Activated T-helper 1 cell treated with anti-CD3 and anti-CD28 coated beads, Interleukin-12 subunit alpha, Interleukin-12 subunit beta, Interleukin-2, Interleukin-4 antibody, amounts not matched to agents 30 ng/mL and 10 ng/mL and 1 ng/mL, durations not matched to agents 14 hours and 24 hours and 36 hours (primary cell): ENCODE results near the gene OR5J2. TPM values are rescaled to one million over a fixed set of nuclear protein-coding genes. Genes with fewer than 3 reads are reported as not detected.
"Not testable (repeated sequence)": the region's sequence is repeated elsewhere in the genome, so short reads cannot be mapped to it uniquely, and the experiment has no call there.

Experiments used
- DNase-seq: peaks from one replicate; pipeline ENCODE4 v3.0.0; 2021; ENCODE audit warnings: low spot score
- H3K27ac Mint-ChIP-seq: one replicate; pipeline ENCODE4 v1.8.0; 2021; ENCODE audit warnings: mild to moderate bottlenecking, mixed read lengths
- H3K27me3 Mint-ChIP-seq: one replicate; pipeline ENCODE4 v1.8.0; 2022; ENCODE audit warnings: mild to moderate bottlenecking, moderate library complexity, mixed read lengths; ENCODE audit not compliant: insufficient read depth
- H3K36me3 Mint-ChIP-seq: one replicate; pipeline ENCODE4 v1.8.0; 2021; ENCODE audit warnings: low read depth, mixed read lengths
- H3K4me1 Mint-ChIP-seq: one replicate; pipeline ENCODE4 v1.8.0; 2021; ENCODE audit warnings: low read depth, mixed read lengths
- H3K4me3 Mint-ChIP-seq: one replicate; pipeline ENCODE4 v1.8.0; 2021; ENCODE audit warnings: mild to moderate bottlenecking, moderate library complexity, mixed read lengths
- H3K9me3 Mint-ChIP-seq: one replicate; pipeline ENCODE4 v1.8.0; 2021; ENCODE audit warnings: mixed read lengths
- intact Hi-C: fragments of 100-400 bp; cut with micrococcal nuclease; formaldehyde crosslinking; loops from one replicate; pipeline ENCODE4 v1.15.1; 2024
- total RNA-seq: library from RNA; stranded (reverse); gene quantifications from 2 replicates; pipeline ENCODE4 v1.2.3, GENCODE V29; 2022

Gene OR5J2
- not detected in 2 replicates for total RNA-seq

GRCh38 chr11:56176318-56176717 is at the start of gene OR5J2:
TSS of gene OR5J2 (plus strand) at chr11:56176618. CDS start at chr11:56176618, 0 bp downstream.
- Mint-ChIP-seq H3K9me3 (peaks cover 17% of the 10 kb centered on the region), H3K4me1 (no peaks in the 10 kb centered on the region), H3K27ac (no peak within 1 kb of the TSS), H3K4me3 (no peak within 1 kb of the TSS), H3K27me3 (no peaks in the 10 kb centered on the region), H3K36me3 (no peaks in the 10 kb centered on the region)
- no peak for DNase-seq
- intact Hi-C loops = no loop called here

GRCh38 chr11:56140151-56140661 is 36.2 kb upstream of the OR5J2 start, which contains the start of gene OR8J3:
TSS of gene OR8J3 (minus strand) at chr11:56140201. CDS start at chr11:56137718, 2,483 bp downstream.
- Mint-ChIP-seq H3K27ac (no peak within 1 kb of the TSS), H3K4me1 (no peaks in the 10 kb centered on the region), H3K9me3 (peaks cover 19% of the 10 kb centered on the region), H3K36me3 (no peaks in the 10 kb centered on the region), H3K4me3 (no peak within 1 kb of the TSS), H3K27me3 (no peaks in the 10 kb centered on the region)
- intact Hi-C loops = no loop called here
- DNase-seq = no peak

- H3K36me3 Mint-ChIP-seq, DNase-seq, H3K27me3 Mint-ChIP-seq, H3K27ac Mint-ChIP-seq, H3K4me1 Mint-ChIP-seq, H3K4me3 Mint-ChIP-seq, intact Hi-C loops: not testable (repeated sequence)
- H3K9me3 Mint-ChIP-seq = peaks cover 20% of the 10 kb centered on the region
These were observed 32.7 kb upstream of the OR5J2 start for GRCh38 chr11:56143681-56144080.

- Mint-ChIP-seq H3K36me3 (no peaks in the 10 kb centered on the region), H3K27me3 (no peaks in the 10 kb centered on the region), H3K9me3 (peaks cover 46% of the 10 kb centered on the region), H3K4me1 (no peaks in the 10 kb centered on the region), H3K4me3 (no peak overlapping the region), H3K27ac (no peak overlapping the region)
- DNase-seq = no peak
- intact Hi-C loops = no loop called here
These were observed 25.0 kb upstream of the OR5J2 start for GRCh38 chr11:56151376-56151775.

GRCh38 chr11:56152333-56152732 is 24.1 kb upstream of the OR5J2 start:
- Mint-ChIP-seq H3K36me3 (no peaks in the 10 kb centered on the region), H3K4me1 (no peaks in the 10 kb centered on the region), H3K27ac (no peak overlapping the region), H3K9me3 (peaks cover 55% of the 10 kb centered on the region), H3K27me3 (no peaks in the 10 kb centered on the region), H3K4me3 (no peak overlapping the region)
- no peak for DNase-seq
- intact Hi-C loops = no loop called here

GRCh38 chr11:56160217-56160616 is 16.2 kb upstream of the OR5J2 start, which contains the start of gene OR8K5:
TSS of gene OR8K5 (minus strand) at chr11:56160317. CDS start at chr11:56160317, 0 bp downstream.
- Mint-ChIP-seq H3K27ac (no peak within 1 kb of the TSS), H3K9me3 (peaks cover 18% of the 10 kb centered on the region), H3K4me1 (no peaks in the 10 kb centered on the region), H3K27me3 (no peaks in the 10 kb centered on the region), H3K4me3 (no peak within 1 kb of the TSS), H3K36me3 (no peaks in the 10 kb centered on the region)
- DNase-seq = no peak
- intact Hi-C loops = no loop called here

GRCh38 chr11:56163804-56164203 is 12.6 kb upstream of the OR5J2 start:
- Mint-ChIP-seq H3K4me3 (no peak overlapping the region), H3K27me3 (no peaks in the 10 kb centered on the region)

GRCh38 chr11:56172256-56172830 is 4.1 kb upstream of the OR5J2 start:
- no peaks in the 10 kb centered on the region for H3K4me1 Mint-ChIP-seq
- DNase-seq = no peak
- no peak overlapping the region for H3K27ac Mint-ChIP-seq
- H3K27me3 Mint-ChIP-seq = no peaks in the 10 kb centered on the region
- intact Hi-C loops = no loop called here
- no peak overlapping the region for H3K4me3 Mint-ChIP-seq
- no peaks in the 10 kb centered on the region for H3K36me3 Mint-ChIP-seq
- peaks cover 18% of the 10 kb centered on the region for H3K9me3 Mint-ChIP-seq

More at GRCh38 chr11:56163804-56164203, 12.6 kb upstream of the OR5J2 start:
- Mint-ChIP-seq H3K36me3 (no peaks in the 10 kb centered on the region), H3K9me3 (peaks cover 11% of the 10 kb centered on the region), H3K4me1 (no peaks in the 10 kb centered on the region), H3K27ac (no peak overlapping the region)
- intact Hi-C loops = no loop called here
- DNase-seq = no peak

GRCh38 chr11:56183459-56183858 is 7.0 kb downstream of the OR5J2 start:
- intact Hi-C loops = no loop called here
- DNase-seq = no peak
- Mint-ChIP-seq H3K4me1 (no peaks in the 10 kb centered on the region), H3K27ac (no peak overlapping the region), H3K4me3 (no peak overlapping the region), H3K36me3 (no peaks in the 10 kb centered on the region), H3K27me3 (no peaks in the 10 kb centered on the region), H3K9me3 (peaks cover 24% of the 10 kb centered on the region)

GRCh38 chr11:56188602-56189001 is 12.2 kb downstream of the OR5J2 start:
- Mint-ChIP-seq H3K4me1 (no peaks in the 10 kb centered on the region), H3K27me3 (no peaks in the 10 kb centered on the region), H3K36me3 (no peaks in the 10 kb centered on the region), H3K4me3 (no peak overlapping the region), H3K9me3 (peaks cover 22% of the 10 kb centered on the region), H3K27ac (no peak overlapping the region)
- intact Hi-C loops = no loop called here
- DNase-seq = no peak

GRCh38 chr11:56196705-56197104 is 20.3 kb downstream of the OR5J2 start:
- Mint-ChIP-seq H3K4me1 (no peaks in the 10 kb centered on the region), H3K4me3 (no peak overlapping the region), H3K36me3 (no peaks in the 10 kb centered on the region), H3K27ac (no peak overlapping the region), H3K9me3 (peaks cover 7% of the 10 kb centered on the region), H3K27me3 (no peaks in the 10 kb centered on the region)
- intact Hi-C loops = no loop called here
- DNase-seq = no peak

GRCh38 chr11:56197367-56197766 is 20.9 kb downstream of the OR5J2 start:
- no peaks in the 10 kb centered on the region for H3K36me3 Mint-ChIP-seq
- no peak for DNase-seq
- H3K27me3 Mint-ChIP-seq = no peaks in the 10 kb centered on the region
- intact Hi-C loops = no loop called here
- H3K9me3 Mint-ChIP-seq = peaks cover 6% of the 10 kb centered on the region
- H3K4me1 Mint-ChIP-seq = no peaks in the 10 kb centered on the region
- no peak overlapping the region for H3K27ac Mint-ChIP-seq
- no peak overlapping the region for H3K4me3 Mint-ChIP-seq

GRCh38 chr11:56207790-56208189 is 31.4 kb downstream of the OR5J2 start:
- DNase-seq = no peak
- Mint-ChIP-seq H3K27me3 (no peaks in the 10 kb centered on the region), H3K4me1 (no peaks in the 10 kb centered on the region), H3K27ac (no peak overlapping the region), H3K36me3 (no peaks in the 10 kb centered on the region), H3K9me3 (peaks cover 16% of the 10 kb centered on the region), H3K4me3 (no peak overlapping the region)
- intact Hi-C loops = no loop called here

GRCh38 chr11:56214537-56214936 is 38.1 kb downstream of the OR5J2 start:
- Mint-ChIP-seq H3K27me3 (no peaks in the 10 kb centered on the region), H3K36me3 (no peaks in the 10 kb centered on the region), H3K9me3 (peaks cover 35% of the 10 kb centered on the region), H3K27ac (no peak overlapping the region), H3K4me1 (no peaks in the 10 kb centered on the region), H3K4me3 (no peak overlapping the region)
- DNase-seq = no peak
- intact Hi-C loops = no loop called here
